ENCODE data around the gene MED23.

Gene MED23, protein sequence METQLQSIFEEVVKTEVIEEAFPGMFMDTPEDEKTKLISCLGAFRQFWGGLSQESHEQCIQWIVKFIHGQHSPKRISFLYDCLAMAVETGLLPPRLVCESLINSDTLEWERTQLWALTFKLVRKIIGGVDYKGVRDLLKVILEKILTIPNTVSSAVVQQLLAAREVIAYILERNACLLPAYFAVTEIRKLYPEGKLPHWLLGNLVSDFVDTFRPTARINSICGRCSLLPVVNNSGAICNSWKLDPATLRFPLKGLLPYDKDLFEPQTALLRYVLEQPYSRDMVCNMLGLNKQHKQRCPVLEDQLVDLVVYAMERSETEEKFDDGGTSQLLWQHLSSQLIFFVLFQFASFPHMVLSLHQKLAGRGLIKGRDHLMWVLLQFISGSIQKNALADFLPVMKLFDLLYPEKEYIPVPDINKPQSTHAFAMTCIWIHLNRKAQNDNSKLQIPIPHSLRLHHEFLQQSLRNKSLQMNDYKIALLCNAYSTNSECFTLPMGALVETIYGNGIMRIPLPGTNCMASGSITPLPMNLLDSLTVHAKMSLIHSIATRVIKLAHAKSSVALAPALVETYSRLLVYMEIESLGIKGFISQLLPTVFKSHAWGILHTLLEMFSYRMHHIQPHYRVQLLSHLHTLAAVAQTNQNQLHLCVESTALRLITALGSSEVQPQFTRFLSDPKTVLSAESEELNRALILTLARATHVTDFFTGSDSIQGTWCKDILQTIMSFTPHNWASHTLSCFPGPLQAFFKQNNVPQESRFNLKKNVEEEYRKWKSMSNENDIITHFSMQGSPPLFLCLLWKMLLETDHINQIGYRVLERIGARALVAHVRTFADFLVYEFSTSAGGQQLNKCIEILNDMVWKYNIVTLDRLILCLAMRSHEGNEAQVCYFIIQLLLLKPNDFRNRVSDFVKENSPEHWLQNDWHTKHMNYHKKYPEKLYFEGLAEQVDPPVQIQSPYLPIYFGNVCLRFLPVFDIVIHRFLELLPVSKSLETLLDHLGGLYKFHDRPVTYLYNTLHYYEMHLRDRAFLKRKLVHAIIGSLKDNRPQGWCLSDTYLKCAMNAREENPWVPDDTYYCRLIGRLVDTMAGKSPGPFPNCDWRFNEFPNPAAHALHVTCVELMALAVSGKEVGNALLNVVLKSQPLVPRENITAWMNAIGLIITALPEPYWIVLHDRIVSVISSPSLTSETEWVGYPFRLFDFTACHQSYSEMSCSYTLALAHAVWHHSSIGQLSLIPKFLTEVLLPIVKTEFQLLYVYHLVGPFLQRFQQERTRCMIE (N-terminal part only)

DNA sequence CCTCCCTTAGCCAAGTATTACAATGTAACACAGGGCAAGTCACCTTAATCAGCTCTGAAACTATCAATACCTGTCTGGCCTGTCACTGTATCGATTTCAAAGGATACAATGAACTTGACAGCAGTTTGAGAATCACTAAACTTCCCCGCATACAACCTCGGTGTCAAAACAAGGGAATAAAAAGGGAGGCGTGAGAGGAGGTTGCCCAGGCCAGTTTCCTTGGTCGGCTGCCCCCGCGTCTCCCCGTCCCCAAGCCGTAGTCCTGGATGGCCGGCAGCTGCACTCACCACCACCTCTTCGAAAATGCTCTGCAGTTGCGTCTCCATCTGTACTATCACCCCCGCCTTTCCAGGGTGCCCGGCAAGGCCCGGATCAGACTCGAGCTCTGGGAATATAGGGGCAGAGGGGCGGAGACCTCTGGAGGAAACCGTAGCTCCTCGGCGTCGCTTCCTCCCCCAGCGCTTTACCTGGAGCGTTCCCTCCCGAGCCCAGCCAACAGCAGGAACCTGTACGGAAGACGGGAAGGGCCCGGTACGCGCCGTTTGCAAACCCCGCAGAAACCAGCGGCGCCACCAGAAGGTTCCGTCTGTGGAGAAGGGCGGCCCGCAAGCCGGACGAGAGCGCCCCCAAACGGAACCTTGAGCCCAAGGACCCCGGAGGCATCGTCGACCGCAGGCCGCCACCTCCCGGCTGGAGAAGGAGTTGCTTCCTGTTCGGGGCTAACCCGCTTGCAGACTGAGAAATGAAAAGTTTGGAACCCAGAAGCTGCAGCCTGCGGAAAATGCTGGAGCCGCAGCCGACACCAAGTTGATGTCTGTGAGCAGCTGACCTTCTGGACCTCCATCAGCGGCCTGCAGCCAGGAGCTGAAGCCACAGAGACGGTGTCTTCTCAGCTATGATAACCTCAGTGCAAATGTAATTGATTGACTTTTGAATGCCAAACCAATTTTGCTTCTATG lies at the start of gene MED23:
TSS of gene MED23 (minus strand) at position 519 of the 959 bp plus-strand sequence. CDS start at position 326, 193 bp downstream.
- peak; percentile 97 for DNase-seq (ENCODE audit: low read depth, low spot score)
- peak within 1 kb of the TSS; percentile 84 for H3K4me3 ChIP-seq (ENCODE audit: low read depth, low read length)
- in situ Hi-C loops (cut with HindIII; ENCODE audit: low sequenced_read_pairs): no loop called here
- TF ChIP-seq, protein P1, sequence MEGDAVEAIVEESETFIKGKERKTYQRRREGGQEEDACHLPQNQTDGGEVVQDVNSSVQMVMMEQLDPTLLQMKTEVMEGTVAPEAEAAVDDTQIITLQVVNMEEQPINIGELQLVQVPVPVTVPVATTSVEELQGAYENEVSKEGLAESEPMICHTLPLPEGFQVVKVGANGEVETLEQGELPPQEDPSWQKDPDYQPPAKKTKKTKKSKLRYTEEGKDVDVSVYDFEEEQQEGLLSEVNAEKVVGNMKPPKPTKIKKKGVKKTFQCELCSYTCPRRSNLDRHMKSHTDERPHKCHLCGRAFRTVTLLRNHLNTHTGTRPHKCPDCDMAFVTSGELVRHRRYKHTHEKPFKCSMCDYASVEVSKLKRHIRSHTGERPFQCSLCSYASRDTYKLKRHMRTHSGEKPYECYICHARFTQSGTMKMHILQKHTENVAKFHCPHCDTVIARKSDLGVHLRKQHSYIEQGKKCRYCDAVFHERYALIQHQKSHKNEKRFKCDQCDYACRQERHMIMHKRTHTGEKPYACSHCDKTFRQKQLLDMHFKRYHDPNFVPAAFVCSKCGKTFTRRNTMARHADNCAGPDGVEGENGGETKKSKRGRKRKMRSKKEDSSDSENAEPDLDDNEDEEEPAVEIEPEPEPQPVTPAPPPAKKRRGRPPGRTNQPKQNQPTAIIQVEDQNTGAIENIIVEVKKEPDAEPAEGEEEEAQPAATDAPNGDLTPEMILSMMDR (IDR thresholded peaks at IDR 0.05; ENCODE audit: low read depth, low read length): peak; percentile 100

DNA sequence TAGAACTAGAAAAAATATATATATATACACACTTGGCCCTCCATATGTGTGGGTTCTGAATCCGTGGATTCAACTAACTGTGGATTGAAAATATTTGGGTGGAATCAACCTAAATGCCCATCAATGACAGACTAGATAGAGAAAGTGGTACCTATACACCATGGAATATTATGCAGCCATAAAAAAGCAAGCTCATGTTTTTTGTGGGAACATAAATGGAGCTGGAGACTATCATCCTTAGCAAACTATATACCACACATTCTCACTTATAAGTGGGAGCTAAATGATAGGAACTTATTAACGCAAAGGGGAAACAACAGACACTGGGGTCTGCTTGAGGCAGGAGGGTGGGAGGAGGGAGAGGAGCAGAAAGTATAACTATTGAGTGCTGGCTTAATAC lies 45.1 kb upstream of the MED23 start:
- H3K4me3 ChIP-seq (ENCODE audit: low read depth, low read length): no peak overlapping the region
- in situ Hi-C loops (cut with HindIII; ENCODE audit: low sequenced_read_pairs): no loop called here
- TF ChIP-seq, protein P1 (IDR thresholded peaks at IDR 0.05; ENCODE audit: low read depth, low read length): no peak
- no peak for DNase-seq (ENCODE audit: low read depth, low spot score)

DNA sequence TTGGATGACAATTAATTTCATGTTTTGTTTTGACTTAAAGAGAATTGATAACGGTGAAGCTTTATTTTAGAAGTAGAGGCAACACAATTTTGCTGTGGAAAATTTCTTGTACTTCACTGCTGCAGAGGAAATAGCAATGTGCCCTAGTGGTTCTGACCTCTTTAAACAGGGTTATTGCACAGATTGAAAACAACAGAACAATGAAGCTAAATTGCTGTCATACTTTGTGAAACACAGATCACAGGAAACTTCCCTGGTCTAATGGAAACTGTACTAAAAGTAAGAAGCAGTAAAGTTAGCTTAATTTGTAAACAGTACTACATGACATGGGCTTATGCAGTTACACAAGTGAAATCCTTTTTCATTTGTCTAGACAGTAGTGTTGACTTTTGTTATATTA lies 41.8 kb upstream of the MED23 start:
- TF ChIP-seq, protein P1 (IDR thresholded peaks at IDR 0.05; ENCODE audit: low read depth, low read length): no peak
- no peak for DNase-seq (ENCODE audit: low read depth, low spot score)
- no peak overlapping the region for H3K4me3 ChIP-seq (ENCODE audit: low read depth, low read length)
- in situ Hi-C loops (cut with HindIII; ENCODE audit: low sequenced_read_pairs): no loop called here

DNA sequence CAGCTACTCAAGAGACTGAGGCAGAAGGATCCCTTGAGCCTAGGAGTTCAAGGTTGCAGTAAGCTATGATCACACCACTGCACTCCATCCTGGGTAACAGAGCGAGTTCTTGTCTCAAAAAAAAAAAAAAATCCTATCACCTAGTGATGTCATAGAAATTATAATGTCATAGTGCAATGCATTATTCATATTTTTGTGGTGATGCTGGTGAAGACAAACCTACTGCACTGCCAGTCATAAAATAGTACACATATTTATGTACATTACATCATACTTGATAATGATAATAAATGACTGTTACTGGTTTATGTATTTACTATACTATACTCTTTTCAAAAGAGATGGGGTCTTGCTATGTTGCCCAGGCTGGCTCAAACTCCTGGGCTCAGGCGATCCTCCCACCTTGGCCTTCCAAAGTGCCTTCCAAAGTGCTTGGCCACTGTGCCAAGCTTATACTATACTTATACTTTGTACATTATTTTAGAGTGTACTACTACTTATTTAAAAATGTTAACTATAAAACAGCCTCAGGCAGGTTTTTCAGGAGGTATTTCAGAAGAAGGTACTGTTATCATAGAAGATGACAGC lies 35.6 kb upstream of the MED23 start:
- no peak overlapping the region for H3K4me3 ChIP-seq (ENCODE audit: low read depth, low read length)
- TF ChIP-seq, protein P1 (IDR thresholded peaks at IDR 0.05; ENCODE audit: low read depth, low read length): no peak
- in situ Hi-C loops (cut with HindIII; ENCODE audit: low sequenced_read_pairs): no loop called here
- no peak for DNase-seq (ENCODE audit: low read depth, low spot score)

DNA sequence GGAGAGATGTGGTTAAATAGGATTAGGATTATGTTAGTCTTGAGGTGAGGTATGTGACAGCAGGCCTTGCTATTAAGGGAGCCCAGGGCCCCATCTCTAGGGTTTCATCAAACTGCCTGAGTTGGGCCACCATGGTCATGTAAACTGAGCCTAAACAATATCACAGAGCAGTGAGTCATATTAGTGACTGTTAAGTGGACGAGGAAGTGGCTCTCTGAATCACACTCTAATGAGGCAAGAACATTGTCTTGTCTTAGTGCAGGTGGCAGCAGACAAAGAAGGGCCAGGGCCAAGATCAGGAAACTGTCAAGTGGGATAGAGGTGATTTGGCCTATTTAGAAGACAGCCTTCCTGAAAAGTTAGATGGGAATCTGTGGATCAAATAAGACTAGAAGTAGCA lies 32.2 kb upstream of the MED23 start:
- DNase-seq (ENCODE audit: low read depth, low spot score): peak; percentile 6
- no peak overlapping the region for H3K4me3 ChIP-seq (ENCODE audit: low read depth, low read length)
- TF ChIP-seq, protein P1 (IDR thresholded peaks at IDR 0.05; ENCODE audit: low read depth, low read length): no peak
- in situ Hi-C loops (cut with HindIII; ENCODE audit: low sequenced_read_pairs): no loop called here

All from astrocyte of the spinal cord (primary cell).